ENCODE data around the gene LRRC74B. TPM values are rescaled to one million over a fixed set of nuclear protein-coding genes. Genes with fewer than 3 reads are reported as not detected.

Gene LRRC74B
- total RNA-seq, 1 donor from 2014 or later: not detected

DNA sequence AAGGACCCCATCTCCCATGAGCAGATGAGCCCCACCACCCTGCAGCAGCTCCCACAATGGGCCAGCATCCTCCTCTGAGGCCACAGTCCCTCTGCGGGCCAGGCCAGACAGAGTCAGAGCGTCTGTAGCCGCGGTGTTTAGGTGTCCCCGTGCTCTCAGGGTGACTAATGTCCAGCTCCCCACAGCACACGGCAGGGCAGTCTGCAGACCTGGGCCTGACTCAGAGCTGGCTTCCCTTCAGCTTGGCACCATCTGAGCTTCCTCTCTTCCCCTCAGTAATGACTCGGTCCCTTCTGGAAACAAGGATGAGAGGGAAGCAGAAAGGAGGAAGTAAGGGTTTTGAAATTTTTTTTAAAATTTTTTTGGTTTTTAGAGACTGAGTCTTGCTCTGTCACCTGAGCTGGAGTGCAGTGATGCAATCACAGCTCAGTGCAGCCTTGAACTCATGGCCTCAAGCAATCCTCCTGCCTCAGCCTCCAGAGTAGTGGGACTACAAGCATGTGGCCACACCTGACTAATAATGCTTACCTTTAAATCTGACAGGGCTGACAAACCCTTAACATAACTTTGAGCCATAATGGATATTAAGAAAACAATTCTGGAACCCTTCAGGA, 28.5 kb downstream of the LRRC74B start:
- TF ChIP-seq CTCF (IDR thresholded peaks at IDR 0.05; ENCODE audit: partially characterized antibody, unreplicated experiment): no peak
- Mint-ChIP-seq H3K9me3 (ENCODE audit: unreplicated experiment) (peaks cover 3% of the 10 kb centered on the region), H3K27me3 (ENCODE audit: unreplicated experiment) (peaks cover 8% of the 10 kb centered on the region), H3K4me3 (ENCODE audit: unreplicated experiment) (no peak overlapping the region), H3K4me1 (ENCODE audit: low read depth, unreplicated experiment) (no peaks in the 10 kb centered on the region), H3K36me3 (ENCODE audit: unreplicated experiment) (peaks cover 6% of the 10 kb centered on the region), H3K27ac (ENCODE audit: unreplicated experiment) (no peak overlapping the region)
- no peak for DNase-seq

- H3K36me3 Mint-ChIP-seq (ENCODE audit: unreplicated experiment): peaks cover 6% of the 10 kb centered on the region
- H3K27me3 Mint-ChIP-seq (ENCODE audit: unreplicated experiment): peaks cover 8% of the 10 kb centered on the region
- DNase-seq: no peak
- H3K27ac Mint-ChIP-seq (ENCODE audit: unreplicated experiment): no peak overlapping the region
- no peak for TF ChIP-seq CTCF (IDR thresholded peaks at IDR 0.05; ENCODE audit: partially characterized antibody, unreplicated experiment)
- H3K9me3 Mint-ChIP-seq (ENCODE audit: unreplicated experiment): peaks cover 3% of the 10 kb centered on the region
- no peaks in the 10 kb centered on the region for H3K4me1 Mint-ChIP-seq (ENCODE audit: low read depth, unreplicated experiment)
- H3K4me3 Mint-ChIP-seq (ENCODE audit: unreplicated experiment): no peak overlapping the region
These were observed 29.9 kb downstream of the LRRC74B start for GRCh38 chr22:21075516-21076138.

DNA sequence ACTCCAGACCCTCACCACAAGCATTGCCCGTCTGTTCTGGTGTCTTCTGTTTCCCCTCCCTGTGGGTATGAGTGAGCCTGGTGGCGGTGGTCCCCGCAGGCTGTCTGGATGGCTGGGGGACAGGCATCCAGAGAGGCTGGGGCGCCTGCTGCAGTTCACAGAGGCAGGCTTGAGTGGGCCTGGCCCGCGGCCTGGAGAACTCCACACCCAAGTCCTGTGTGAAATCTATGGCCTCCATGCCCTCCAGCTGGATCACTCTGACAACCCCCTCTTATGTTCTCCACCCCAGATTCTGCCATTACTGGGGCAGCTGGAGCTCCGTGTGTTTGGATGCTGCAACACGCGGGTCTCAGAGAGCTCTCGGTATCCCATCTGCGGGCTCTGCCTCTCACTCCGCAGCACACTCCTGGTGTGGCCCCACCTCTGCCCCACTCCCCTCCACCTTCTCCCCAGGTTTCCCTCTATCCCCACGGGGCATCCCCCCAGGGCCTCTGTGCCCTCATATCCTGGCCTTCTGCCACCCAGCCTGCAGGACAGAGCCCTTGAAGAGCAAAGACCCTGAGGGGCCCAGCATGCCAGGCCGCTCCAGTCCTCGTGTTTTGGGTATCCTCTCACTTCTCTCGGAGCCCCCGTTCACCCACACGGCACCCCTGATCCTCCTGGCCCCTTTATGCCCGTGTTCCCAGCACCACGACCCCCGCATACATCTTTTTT, 31.3 kb downstream of the LRRC74B start:
- DNase-seq: no peak
- H3K4me1 Mint-ChIP-seq (ENCODE audit: low read depth, unreplicated experiment): no peaks in the 10 kb centered on the region
- H3K27ac Mint-ChIP-seq (ENCODE audit: unreplicated experiment): no peak overlapping the region
- no peaks in the 10 kb centered on the region for H3K9me3 Mint-ChIP-seq (ENCODE audit: unreplicated experiment)
- H3K4me3 Mint-ChIP-seq (ENCODE audit: unreplicated experiment): no peak overlapping the region
- H3K27me3 Mint-ChIP-seq (ENCODE audit: unreplicated experiment): peaks cover 8% of the 10 kb centered on the region
- H3K36me3 Mint-ChIP-seq (ENCODE audit: unreplicated experiment): peaks cover 4% of the 10 kb centered on the region
- no peak for TF ChIP-seq CTCF (IDR thresholded peaks at IDR 0.05; ENCODE audit: partially characterized antibody, unreplicated experiment)

DNA sequence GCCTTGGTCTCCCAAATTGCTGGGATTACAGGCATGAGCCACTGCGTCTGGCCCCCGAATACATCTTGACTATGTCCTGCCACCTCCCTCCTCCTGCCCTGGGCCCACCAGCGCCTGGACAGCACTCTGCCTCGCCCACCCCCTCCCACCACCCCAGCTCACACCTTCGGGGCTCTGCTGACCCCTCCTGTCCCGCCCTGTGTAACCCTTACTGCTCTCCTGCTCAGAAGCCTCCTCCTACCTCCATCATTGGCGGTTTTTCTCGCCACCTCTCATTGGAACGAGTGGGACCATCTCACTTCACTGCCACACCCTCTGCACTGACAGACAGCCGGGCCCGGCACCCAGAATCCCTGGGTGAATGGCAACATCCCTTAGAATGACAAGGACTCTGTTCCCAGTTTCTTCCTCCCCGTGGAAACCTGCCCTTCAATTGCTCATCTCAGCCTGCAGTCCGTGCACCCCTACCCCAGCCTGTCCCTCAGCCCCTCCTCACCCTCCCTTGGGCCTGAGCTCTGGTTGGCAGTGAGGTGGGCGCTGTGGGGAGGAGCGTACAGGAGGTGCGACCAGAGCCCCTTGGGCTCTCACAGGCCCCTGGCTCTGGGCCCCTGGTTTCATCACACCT, 32.2 kb downstream of the LRRC74B start:
- H3K36me3 Mint-ChIP-seq (ENCODE audit: unreplicated experiment): no peaks in the 10 kb centered on the region

More for the DNA sequence above, 32.2 kb downstream of the LRRC74B start:
- no peaks in the 10 kb centered on the region for H3K9me3 Mint-ChIP-seq (ENCODE audit: unreplicated experiment)
- TF ChIP-seq CTCF (IDR thresholded peaks at IDR 0.05; ENCODE audit: partially characterized antibody, unreplicated experiment): no peak
- H3K4me1 Mint-ChIP-seq (ENCODE audit: low read depth, unreplicated experiment): no peaks in the 10 kb centered on the region
- no peak overlapping the region for H3K27ac Mint-ChIP-seq (ENCODE audit: unreplicated experiment)
- DNase-seq: no peak
- H3K4me3 Mint-ChIP-seq (ENCODE audit: unreplicated experiment): no peak overlapping the region
- H3K27me3 Mint-ChIP-seq (ENCODE audit: unreplicated experiment): peaks cover 7% of the 10 kb centered on the region

Measured in glutamatergic neuron (in vitro differentiated cells).